ENCODE data around the gene KANSL1. TPM values are rescaled to one million over a fixed set of nuclear protein-coding genes. Genes with fewer than 3 reads are reported as not detected.
"Not testable (repeated sequence)": the region's sequence is repeated elsewhere in the genome, so short reads cannot be mapped to it uniquely, and the experiment has no call there.

Gene KANSL1
- total RNA-seq, 1 donor from 2014 or later = 124 TPM

- intact Hi-C loops (cut with micrococcal nuclease) = no loop called here
Observed at GRCh38 chr17:46026166-46027047, 166.8 kb downstream of the KANSL1 start.

- intact Hi-C loops (cut with micrococcal nuclease) = no loop called here
Observed at GRCh38 chr17:46025510-46026165, 167.6 kb downstream of the KANSL1 start.

- intact Hi-C loops (cut with micrococcal nuclease) = no loop called here
Observed at GRCh38 chr17:46025060-46025459, 168.2 kb downstream of the KANSL1 start.

GRCh38 chr17:46024590-46024989 is 168.6 kb downstream of the KANSL1 start:
- intact Hi-C loops (cut with micrococcal nuclease) = no loop called here

DNA sequence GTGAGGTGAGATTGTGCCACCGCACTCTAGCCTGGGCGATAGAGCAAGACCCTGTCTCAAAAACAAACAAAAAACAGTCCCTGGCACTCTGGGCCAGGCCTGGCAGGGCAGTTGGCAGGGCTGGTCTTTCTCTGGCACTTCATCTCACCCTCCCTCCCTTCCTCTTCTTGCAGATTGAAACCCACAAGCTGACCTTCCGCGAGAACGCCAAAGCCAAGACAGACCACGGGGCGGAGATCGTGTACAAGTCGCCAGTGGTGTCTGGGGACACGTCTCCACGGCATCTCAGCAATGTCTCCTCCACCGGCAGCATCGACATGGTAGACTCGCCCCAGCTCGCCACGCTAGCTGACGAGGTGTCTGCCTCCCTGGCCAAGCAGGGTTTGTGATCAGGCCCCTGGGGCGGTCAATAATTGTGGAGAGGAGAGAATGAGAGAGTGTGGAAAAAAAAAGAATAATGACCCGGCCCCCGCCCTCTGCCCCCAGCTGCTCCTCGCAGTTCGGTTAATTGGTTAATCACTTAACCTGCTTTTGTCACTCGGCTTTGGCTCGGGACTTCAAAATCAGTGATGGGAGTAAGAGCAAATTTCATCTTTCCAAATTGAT is 169.3 kb downstream of the KANSL1 start:
- intact Hi-C loops (cut with micrococcal nuclease) = no loop called here

DNA sequence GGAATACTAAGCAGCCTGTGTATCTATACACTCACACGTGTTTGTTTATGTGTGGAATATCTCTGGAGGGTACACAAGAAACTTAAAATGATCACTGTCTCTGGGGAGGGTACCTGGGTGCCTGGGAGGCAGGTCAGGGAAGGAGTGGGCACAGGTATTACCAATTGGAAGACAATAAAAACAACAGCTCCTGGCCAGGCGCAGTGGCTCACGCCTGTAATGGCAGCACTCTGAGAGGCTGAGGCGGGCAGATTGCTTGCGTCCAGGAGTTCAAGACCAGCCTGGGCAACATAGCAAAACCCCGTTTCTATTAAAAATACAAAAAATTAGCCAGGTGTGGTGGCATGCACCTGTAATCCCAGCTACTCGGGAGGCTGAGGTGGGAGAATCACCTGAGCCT is 169.9 kb downstream of the KANSL1 start:
- intact Hi-C loops (cut with micrococcal nuclease) = not testable (repeated sequence)

- intact Hi-C loops (cut with micrococcal nuclease) = loop anchor here (1.0 kb wide), 1 partner anchor 19 kb away; no protein-coding TSS in a partner anchor
Observed at GRCh38 chr17:46020998-46021397, 172.2 kb downstream of the KANSL1 start.

GRCh38 chr17:46020023-46020761 is 173.0 kb downstream of the KANSL1 start:
- intact Hi-C loops (cut with micrococcal nuclease) = loop anchor here (1.0 kb wide), 1 partner anchor 18 kb away; no protein-coding TSS in a partner anchor

DNA sequence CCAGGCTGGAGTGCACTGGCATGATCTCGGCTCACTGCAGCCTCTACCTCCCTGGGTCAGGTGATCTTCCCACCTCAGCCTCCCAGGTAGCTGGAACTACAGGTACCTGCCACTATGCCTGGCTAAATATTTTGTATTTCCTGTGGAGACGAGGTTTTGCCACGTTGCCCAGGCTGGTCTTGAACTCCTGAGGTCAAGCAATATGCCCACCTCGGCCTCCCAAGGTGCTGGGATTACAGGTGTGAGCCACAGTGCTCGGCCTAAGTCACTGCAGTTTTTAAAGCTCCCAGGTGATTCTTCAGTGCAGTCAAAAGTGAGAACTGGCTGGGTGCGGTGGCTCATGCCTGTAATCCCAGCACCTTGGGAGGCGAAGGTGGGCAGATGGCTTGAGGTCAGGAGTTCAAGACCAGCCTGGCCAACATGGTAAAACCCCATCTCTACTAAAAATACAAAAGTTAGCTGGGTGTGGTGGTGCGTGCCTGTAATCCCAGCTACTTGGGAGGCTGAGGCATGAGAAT is 173.8 kb downstream of the KANSL1 start:
- intact Hi-C loops (cut with micrococcal nuclease) = not testable (repeated sequence)

DNA sequence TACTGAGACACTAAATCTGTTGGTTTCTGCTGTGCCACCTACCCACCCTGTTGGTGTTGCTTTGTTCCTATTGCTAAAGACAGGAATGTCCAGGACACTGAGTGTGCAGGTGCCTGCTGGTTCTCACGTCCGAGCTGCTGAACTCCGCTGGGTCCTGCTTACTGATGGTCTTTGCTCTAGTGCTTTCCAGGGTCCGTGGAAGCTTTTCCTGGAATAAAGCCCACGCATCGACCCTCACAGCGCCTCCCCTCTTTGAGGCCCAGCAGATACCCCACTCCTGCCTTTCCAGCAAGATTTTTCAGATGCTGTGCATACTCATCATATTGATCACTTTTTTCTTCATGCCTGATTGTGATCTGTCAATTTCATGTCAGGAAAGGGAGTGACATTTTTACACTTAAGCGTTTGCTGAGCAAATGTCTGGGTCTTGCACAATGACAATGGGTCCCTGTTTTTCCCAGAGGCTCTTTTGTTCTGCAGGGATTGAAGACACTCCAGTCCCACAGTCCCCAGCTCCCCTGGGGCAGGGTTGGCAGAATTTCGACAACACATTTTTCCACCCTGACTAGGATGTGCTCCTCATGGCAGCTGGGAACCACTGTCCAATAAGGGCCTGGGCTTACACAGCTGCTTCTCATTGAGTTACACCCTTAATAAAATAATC is 179.6 kb downstream of the KANSL1 start:
- intact Hi-C loops (cut with micrococcal nuclease) = no loop called here

GRCh38 chr17:46013127-46013501 is 180.1 kb downstream of the KANSL1 start:
- intact Hi-C loops (cut with micrococcal nuclease) = no loop called here

DNA sequence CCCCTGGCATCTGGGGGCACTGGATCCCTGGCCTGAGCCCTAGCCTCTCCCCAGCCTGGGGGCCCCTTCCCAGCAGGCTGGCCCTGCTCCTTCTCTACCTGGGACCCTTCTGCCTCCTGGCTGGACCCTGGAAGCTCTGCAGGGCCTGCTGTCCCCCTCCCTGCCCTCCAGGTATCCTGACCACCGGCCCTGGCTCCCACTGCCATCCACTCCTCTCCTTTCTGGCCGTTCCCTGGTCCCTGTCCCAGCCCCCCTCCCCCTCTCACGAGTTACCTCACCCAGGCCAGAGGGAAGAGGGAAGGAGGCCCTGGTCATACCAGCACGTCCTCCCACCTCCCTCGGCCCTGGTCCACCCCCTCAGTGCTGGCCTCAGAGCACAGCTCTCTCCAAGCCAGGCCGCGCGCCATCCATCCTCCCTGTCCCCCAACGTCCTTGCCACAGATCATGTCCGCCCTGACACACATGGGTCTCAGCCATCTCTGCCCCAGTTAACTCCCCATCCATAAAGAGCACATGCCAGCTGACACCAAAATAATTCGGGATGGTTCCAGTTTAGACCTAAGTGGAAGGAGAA is 180.6 kb downstream of the KANSL1 start:
- intact Hi-C loops (cut with micrococcal nuclease) = no loop called here

- intact Hi-C loops (cut with micrococcal nuclease) = no loop called here
Observed at GRCh38 chr17:46011711-46012505, 181.3 kb downstream of the KANSL1 start.

DNA sequence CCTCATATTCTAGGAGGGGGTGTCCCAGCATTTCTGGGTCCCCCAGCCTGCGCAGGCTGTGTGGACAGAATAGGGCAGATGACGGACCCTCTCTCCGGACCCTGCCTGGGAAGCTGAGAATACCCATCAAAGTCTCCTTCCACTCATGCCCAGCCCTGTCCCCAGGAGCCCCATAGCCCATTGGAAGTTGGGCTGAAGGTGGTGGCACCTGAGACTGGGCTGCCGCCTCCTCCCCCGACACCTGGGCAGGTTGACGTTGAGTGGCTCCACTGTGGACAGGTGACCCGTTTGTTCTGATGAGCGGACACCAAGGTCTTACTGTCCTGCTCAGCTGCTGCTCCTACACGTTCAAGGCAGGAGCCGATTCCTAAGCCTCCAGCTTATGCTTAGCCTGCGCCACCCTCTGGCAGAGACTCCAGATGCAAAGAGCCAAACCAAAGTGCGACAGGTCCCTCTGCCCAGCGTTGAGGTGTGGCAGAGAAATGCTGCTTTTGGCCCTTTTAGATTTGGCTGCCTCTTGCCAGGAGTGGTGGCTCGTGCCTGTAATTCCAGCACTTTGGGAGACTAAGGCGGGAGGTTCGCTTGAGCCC is 182.5 kb downstream of the KANSL1 start:
- intact Hi-C loops (cut with micrococcal nuclease) = no loop called here

- intact Hi-C loops (cut with micrococcal nuclease) = no loop called here
Observed at GRCh38 chr17:46009681-46010596, 183.3 kb downstream of the KANSL1 start.

- intact Hi-C loops (cut with micrococcal nuclease) = no loop called here
Observed at GRCh38 chr17:46008591-46008990, 184.6 kb downstream of the KANSL1 start.

GRCh38 chr17:46007461-46007965 is 185.7 kb downstream of the KANSL1 start:
- intact Hi-C loops (cut with micrococcal nuclease) = no loop called here

DNA sequence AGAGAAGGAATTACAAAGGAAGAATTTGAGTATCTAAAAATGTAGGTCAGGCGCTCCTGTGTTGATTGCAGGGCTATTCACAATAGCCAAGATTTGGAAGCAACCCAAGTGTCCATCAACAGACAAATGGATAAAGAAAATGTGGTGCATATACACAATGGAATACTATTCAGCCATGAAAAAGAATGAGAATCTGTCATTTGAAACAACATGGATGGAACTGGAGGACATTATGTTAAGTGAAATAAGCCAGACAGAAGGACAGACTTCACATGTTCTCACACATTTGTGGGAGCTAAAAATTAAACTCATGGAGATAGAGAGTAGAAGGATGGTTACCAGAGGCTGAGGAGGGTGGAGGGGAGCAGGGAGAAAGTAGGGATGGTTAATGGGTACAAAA is 187.1 kb downstream of the KANSL1 start:
- intact Hi-C loops (cut with micrococcal nuclease) = not testable (repeated sequence)
